ENCODE measurements around the gene SERPINB6.

DNA sequence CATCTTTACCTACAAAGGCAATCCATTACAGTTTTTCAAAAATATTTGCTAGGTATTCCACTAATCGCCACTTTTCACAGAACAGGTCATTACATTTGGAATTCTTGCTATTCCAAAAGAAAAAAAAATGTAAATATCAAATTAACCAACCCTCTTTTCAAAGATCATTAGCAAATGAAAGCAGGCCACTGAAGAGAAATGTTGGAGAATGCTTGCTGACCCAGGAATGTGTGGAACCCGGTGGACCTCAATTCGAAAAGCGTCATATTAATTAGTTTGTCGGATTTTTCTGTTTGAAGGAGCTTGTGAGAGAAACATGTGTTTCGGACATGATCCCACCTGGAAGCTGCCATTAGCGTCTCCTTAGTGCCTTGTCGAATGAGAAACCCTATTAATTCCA lies 40.3 kb downstream of the SERPINB6 start:
- no peak for TF ChIP-seq POLR2A (IDR thresholded peaks at IDR 0.05)
- TF ChIP-seq CTCF (IDR thresholded peaks at IDR 0.05 in 8 of 11, conservative IDR thresholded peaks at IDR 0.05 in 3 of 11): no peak
